ENCODE measurements around the gene DOCK3. TPM values are rescaled to one million over a fixed set of nuclear protein-coding genes. Genes with fewer than 3 reads are reported as not detected.

The DOCK3 gene
- total RNA-seq, 2 donors from 2014 or later, result 0.02 to 0.32 TPM

GRCh38 chr3:51035630-51036029 lies 360.9 kb downstream of the DOCK3 start:
- Histone ChIP-seq H3K4me3 (no peak overlapping the region), H3K9ac (ENCODE audit: low read depth in 2 of 2, low read length in 2 of 2) (no peak overlapping the region), H3K27ac (no peak overlapping the region), H3K27me3 (no peaks in the 10 kb centered on the region), H3K36me3 (no peaks in the 10 kb centered on the region), H3K9me3 (no peaks in the 10 kb centered on the region), H3K4me1 (no peaks in the 10 kb centered on the region)
- intact Hi-C loops (cut with DNase I), result no loop called here
- no peak for TF ChIP-seq CTCF (IDR thresholded peaks at IDR 0.05)
- no peak for DNase-seq

- intact Hi-C loops (cut with DNase I), result no loop called here
These were observed 370.3 kb downstream of the DOCK3 start for GRCh38 chr3:51044982-51045381.

GRCh38 chr3:51052562-51052961 lies 377.8 kb downstream of the DOCK3 start:
- H3K9ac ChIP-seq (ENCODE audit: low read depth in 2 of 2, low read length in 2 of 2), result no peak overlapping the region
- no peak overlapping the region for H3K27ac ChIP-seq
- no peaks in the 10 kb centered on the region for H3K27me3 ChIP-seq
- TF ChIP-seq CTCF (IDR thresholded peaks at IDR 0.05), result no peak
- intact Hi-C loops (cut with DNase I), result no loop called here
- no peak overlapping the region for H3K4me3 ChIP-seq
- no peak for DNase-seq
- H3K9me3 ChIP-seq, result no peaks in the 10 kb centered on the region
- no peaks in the 10 kb centered on the region for H3K36me3 ChIP-seq
- H3K4me1 ChIP-seq, result no peaks in the 10 kb centered on the region

More at GRCh38 chr3:51044982-51045381, 370.3 kb downstream of the DOCK3 start:
- no peak for TF ChIP-seq CTCF (IDR thresholded peaks at IDR 0.05)
- H3K27ac ChIP-seq, result no peak overlapping the region
- H3K36me3 ChIP-seq, result no peaks in the 10 kb centered on the region
- DNase-seq, result no peak
- H3K4me1 ChIP-seq, result no peaks in the 10 kb centered on the region
- H3K27me3 ChIP-seq, result no peaks in the 10 kb centered on the region
- H3K4me3 ChIP-seq, result no peak overlapping the region
- H3K9me3 ChIP-seq, result no peaks in the 10 kb centered on the region
- H3K9ac ChIP-seq (ENCODE audit: low read depth in 2 of 2, low read length in 2 of 2), result no peak overlapping the region

GRCh38 chr3:51057121-51057520 lies 382.4 kb downstream of the DOCK3 start:
- H3K27me3 ChIP-seq, result no peaks in the 10 kb centered on the region
- H3K9ac ChIP-seq (ENCODE audit: low read depth in 2 of 2, low read length in 2 of 2), result no peak overlapping the region
- H3K36me3 ChIP-seq, result no peaks in the 10 kb centered on the region
- no peaks in the 10 kb centered on the region for H3K4me1 ChIP-seq
- no peak for DNase-seq
- H3K4me3 ChIP-seq, result no peak overlapping the region
- H3K27ac ChIP-seq, result no peak overlapping the region
- no peak for TF ChIP-seq CTCF (IDR thresholded peaks at IDR 0.05)
- H3K9me3 ChIP-seq, result no peaks in the 10 kb centered on the region
- intact Hi-C loops (cut with DNase I), result no loop called here

- no peak for DNase-seq
- no peak overlapping the region for H3K9ac ChIP-seq (ENCODE audit: low read depth in 2 of 2, low read length in 2 of 2)
These were observed 388.3 kb downstream of the DOCK3 start for GRCh38 chr3:51063053-51063452.

More at GRCh38 chr3:51063053-51063452, 388.3 kb downstream of the DOCK3 start:
- no peaks in the 10 kb centered on the region for H3K4me1 ChIP-seq
- TF ChIP-seq CTCF (IDR thresholded peaks at IDR 0.05), result no peak
- H3K4me3 ChIP-seq, result no peak overlapping the region
- intact Hi-C loops (cut with DNase I), result no loop called here
- no peaks in the 10 kb centered on the region for H3K36me3 ChIP-seq
- no peaks in the 10 kb centered on the region for H3K9me3 ChIP-seq
- H3K27ac ChIP-seq, result no peak overlapping the region
- H3K27me3 ChIP-seq, result no peaks in the 10 kb centered on the region
